Adrenal gland (tissue), 12 donors: Measurements from ENCODE around the gene PATE1. TPM values are rescaled to one million over a fixed set of nuclear protein-coding genes. Genes with fewer than 3 reads are reported as not detected.

Source experiments
- DNase-seq, 7 donors: peaks; one replicate each; pipeline ENCODE4 v3.0.0-alpha.2; 2019 to 2020
- H3K27ac ChIP-seq, 5 donors: fragments of 200-600 bp; sonication (generic) in 4 of 5; 1 replicate in 3 of 5; 2 replicates in 2 of 5; pipeline versions ENCODE4 v1.5.1 to v1.8.0; 2016 to 2020; ENCODE audit warnings: mild to moderate bottlenecking in 1 of 5
- H3K27me3 ChIP-seq: fragments of 200-600 bp; 2 replicates; pipeline ENCODE4 v1.8.0; 2021
- H3K36me3 ChIP-seq, 2 donors: fragments of 200-600 bp; replicated peaks in 1 of 2; 1 replicate in 1 of 2; 2 replicates in 1 of 2; pipeline versions ENCODE4 v1.5.1 to v1.8.0; 2018 to 2022
- H3K4me1 ChIP-seq, 2 donors: fragments of 200-600 bp; replicated peaks in 1 of 2; 1 replicate in 1 of 2; 2 replicates in 1 of 2; pipeline versions ENCODE4 v1.5.1 to v1.8.0; 2018 to 2021
- H3K4me3 ChIP-seq, 4 donors: fragments of 200-600 bp; sonication (generic) in 3 of 4; one replicate each; pipeline ENCODE4 v1.5.1; 2016 to 2018
- H3K9me3 ChIP-seq, 3 donors: fragments of 200-600 bp; sonication (generic) in 1 of 3; replicated peaks in 1 of 3; 1 replicate in 2 of 3; 2 replicates in 1 of 3; pipeline versions ENCODE4 v1.5.1 to v1.8.0; 2016 to 2021
- POLR2A ChIP-seq, 2 donors: fragments of 450-650 bp; IDR thresholded peaks; one replicate each; pipeline ENCODE4 v1.6.1; 2017; ENCODE audit warnings: antibody characterized with exemption in 2 of 2, mild to moderate bottlenecking in 2 of 2, moderate library complexity in 1 of 2
- WGBS, 4 donors: extraction: QIAGEN DNeasy Blood & Tissue Kit in 2 of 4; methylation state at CpG; one replicate each; pipeline versions ENCODE4 v1.1.5 to v1.1.7; 2013 to 2017; 5-methylcytosine and 5-hydroxymethylcytosine counted together
- intact Hi-C, 2 donors: fragments of 100-400 bp; cut with DNase I; formaldehyde crosslinking; loops; one replicate each; pipeline versions ENCODE4 v1.14.1 to v1.15.0; 2022 to 2023
- polyA plus RNA-seq, 3 donors: library from polyadenylated mRNA; stranded (reverse); fragments of 200-250 nt in 2 of 3; fragments of 350-450 nt in 1 of 3; fragmentation: Illumina TruSeq in 1 of 3; extraction: RNeasy Lipid Tissue Mini Kit (QIAGEN cat#74804) in 1 of 3; gene quantifications; one replicate each; pipeline ENCODE4 v1.2.3, GENCODE V29; 2013 to 2014
- total RNA-seq, 9 donors: library from RNA; depleted of rRNA in 4 of 9; stranded (reverse); fragments of >200 nt in 4 of 9; fragments of 120-200 nt in 1 of 9; fragmentation: NEBNext Ultra II Directional in 1 of 9; extraction: Animal tissue kit (Norgen Biotek cat#: 25700) in 1 of 9; gene quantifications; one replicate each; pipeline versions ENCODE4 v1.1.0 to v1.2.4, GENCODE V29; 2013 to 2023
- TF ChIP-seq, protein P1 (sequence below), 6 experiments: fragments of 450-650 bp in 4 of 6; fragments of 200-600 bp in 2 of 6; sonication (generic) in 1 of 6; IDR thresholded peaks; 1 replicate in 5 of 6; 2 replicates in 1 of 6; pipeline versions ENCODE4 v1.5.1 to v1.8.0; 2016 to 2021; ENCODE audit warnings: antibody characterized with exemption in 6 of 6, mild to moderate bottlenecking in 2 of 6, moderate library complexity in 1 of 6
- donor health status: healthy with polysubstance abuse.
- donor health status: Bipolar disorder and iron deficiency.
- donor health status: DM: yes; HTN: yes; CAD: no.
- donor health status: DM: no; HTN: no; CAD: no.
- donor health status: DM: no; HTN: no; CAD: no.
- donor health status: DM: yes; HTN: yes; CAD: no.

Gene PATE1
- total and polyA plus RNA-seq, 12 donors = not detected

DNA sequence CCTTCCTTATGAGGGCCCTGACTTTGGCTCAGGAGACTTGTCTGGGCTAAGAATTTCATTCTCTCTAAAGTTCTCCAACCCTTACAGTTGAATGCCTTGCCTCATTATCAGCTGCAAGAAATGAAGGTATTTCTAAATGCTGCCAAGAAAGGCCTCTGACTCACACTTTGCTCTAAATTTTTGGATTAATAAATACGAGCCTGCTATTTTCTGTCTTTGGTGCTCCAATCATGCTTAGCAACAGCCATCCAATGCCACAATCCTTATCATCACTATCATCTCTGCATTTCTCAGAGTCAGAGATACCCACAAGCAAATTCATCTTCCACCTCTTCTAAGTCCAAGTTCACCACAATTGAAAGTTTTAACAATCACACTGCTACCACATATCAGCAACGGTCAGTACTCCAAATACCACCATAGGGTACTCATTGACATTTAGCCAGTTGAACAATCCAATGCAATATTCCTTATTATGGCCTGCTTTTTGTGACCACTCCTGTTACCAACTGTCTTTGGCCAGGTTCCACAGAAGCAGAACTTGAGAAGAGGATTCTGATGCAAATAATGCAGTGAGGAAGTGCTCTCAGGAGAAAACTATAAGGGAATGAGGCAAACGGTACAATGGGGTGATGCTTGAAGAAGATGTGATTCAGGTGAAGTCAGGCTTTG lies 26.9 kb downstream of the PATE1 start:
- no peaks in the 10 kb centered on the region for H3K27me3 ChIP-seq
- H3K4me1 ChIP-seq = no peaks in the 10 kb centered on the region
- no peak for DNase-seq
- TF ChIP-seq, protein P1, sequence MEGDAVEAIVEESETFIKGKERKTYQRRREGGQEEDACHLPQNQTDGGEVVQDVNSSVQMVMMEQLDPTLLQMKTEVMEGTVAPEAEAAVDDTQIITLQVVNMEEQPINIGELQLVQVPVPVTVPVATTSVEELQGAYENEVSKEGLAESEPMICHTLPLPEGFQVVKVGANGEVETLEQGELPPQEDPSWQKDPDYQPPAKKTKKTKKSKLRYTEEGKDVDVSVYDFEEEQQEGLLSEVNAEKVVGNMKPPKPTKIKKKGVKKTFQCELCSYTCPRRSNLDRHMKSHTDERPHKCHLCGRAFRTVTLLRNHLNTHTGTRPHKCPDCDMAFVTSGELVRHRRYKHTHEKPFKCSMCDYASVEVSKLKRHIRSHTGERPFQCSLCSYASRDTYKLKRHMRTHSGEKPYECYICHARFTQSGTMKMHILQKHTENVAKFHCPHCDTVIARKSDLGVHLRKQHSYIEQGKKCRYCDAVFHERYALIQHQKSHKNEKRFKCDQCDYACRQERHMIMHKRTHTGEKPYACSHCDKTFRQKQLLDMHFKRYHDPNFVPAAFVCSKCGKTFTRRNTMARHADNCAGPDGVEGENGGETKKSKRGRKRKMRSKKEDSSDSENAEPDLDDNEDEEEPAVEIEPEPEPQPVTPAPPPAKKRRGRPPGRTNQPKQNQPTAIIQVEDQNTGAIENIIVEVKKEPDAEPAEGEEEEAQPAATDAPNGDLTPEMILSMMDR (IDR thresholded peaks at IDR 0.05) = no peak
- no peak for TF ChIP-seq POLR2A (IDR thresholded peaks at IDR 0.05)
- H3K9me3 ChIP-seq = no peaks in the 10 kb centered on the region
- H3K27ac ChIP-seq = no peak overlapping the region
- WGBS, 4 donors = 58 to 66% (median 65%) methylated on average over 3 of the region's 3 CpGs
- H3K4me3 ChIP-seq = no peak overlapping the region
- intact Hi-C loops = no loop called here
- no peaks in the 10 kb centered on the region for H3K36me3 ChIP-seq

DNA sequence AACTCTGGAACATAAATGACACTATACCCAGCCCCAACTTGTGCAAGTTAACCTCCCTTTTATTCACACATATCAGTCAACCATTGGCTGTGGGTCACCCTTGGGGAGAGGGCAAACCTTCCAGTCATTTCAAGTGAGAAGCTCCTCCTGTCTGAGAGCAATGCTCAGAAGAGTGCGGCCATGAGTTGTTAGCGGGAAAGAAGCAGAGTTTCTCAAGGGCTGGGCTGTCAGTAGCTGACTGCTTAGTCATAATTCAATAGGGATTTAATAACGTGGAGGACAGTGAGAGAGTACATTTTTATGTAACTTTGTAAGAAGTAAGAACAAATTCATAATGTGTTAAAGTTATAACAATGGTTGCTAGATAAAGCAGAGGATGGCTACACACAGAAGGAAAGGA lies 27.4 kb downstream of the PATE1 start:
- no peak overlapping the region for H3K4me3 ChIP-seq
- no peaks in the 10 kb centered on the region for H3K4me1 ChIP-seq
- 39 to 62% (median 52%) methylated on average over 3 of the region's 3 CpGs for WGBS, 4 donors
- DNase-seq = no peak
- no peak for TF ChIP-seq POLR2A (IDR thresholded peaks at IDR 0.05)
- TF ChIP-seq, protein P1 (IDR thresholded peaks at IDR 0.05) = no peak
- no peak overlapping the region for H3K27ac ChIP-seq
- no peaks in the 10 kb centered on the region for H3K36me3 ChIP-seq
- no peaks in the 10 kb centered on the region for H3K9me3 ChIP-seq
- H3K27me3 ChIP-seq = no peaks in the 10 kb centered on the region
- intact Hi-C loops = no loop called here

DNA sequence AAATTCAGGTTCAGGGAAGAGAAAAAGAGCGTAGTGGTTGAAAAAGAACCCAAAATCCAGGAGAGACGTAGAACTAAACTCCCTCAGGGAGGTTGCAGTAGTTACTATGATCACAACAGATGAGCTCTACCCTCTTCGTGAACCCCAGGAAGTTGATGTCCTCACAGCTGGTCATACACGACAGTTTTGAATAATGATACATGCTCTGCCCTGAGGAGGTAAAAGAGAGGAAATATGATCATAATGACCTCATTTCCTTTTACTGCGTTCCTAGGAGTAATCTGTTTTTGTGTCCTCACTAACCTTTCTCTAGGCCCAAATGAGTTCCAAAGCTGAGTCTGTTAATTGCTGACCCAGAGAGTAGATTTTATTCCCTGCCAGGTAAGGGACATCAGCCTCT lies 31.2 kb downstream of the PATE1 start:
- Histone ChIP-seq H3K9me3 (no peaks in the 10 kb centered on the region), H3K4me3 (no peak overlapping the region), H3K27ac (no peak overlapping the region), H3K27me3 (no peaks in the 10 kb centered on the region), H3K4me1 (no peaks in the 10 kb centered on the region), H3K36me3 (no peaks in the 10 kb centered on the region)
- 45 to 54% (median 51%) methylated on average over 5 of the region's 5 CpGs for WGBS, 4 donors
- intact Hi-C loops = no loop called here
- TF ChIP-seq, protein P1 (IDR thresholded peaks at IDR 0.05) = no peak
- TF ChIP-seq POLR2A (IDR thresholded peaks at IDR 0.05) = no peak
- no peak for DNase-seq

DNA sequence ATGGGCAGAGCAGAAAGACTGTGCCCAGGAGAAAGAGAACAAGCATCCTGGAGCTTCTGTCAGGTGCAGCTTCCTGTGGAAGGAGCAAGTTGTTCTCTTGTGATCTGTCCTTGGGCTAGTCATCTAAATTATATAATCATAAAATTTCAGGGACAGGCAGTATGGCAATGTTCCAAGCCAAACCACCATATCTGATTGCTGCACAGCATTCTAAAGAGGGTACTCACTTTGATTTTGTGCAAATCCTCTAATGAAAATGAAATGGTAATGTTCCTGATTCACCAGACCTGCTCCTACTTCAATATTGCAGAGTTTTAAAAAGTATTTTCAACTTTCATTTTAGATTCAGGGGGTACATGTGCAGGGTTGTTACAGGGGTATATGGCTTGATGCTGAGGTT lies 32.6 kb downstream of the PATE1 start, which contains the start of gene PATE2:
Gene PATE2 (minus strand): TSS at position 101 of the 400 bp plus-strand sequence. CDS start 55 bp downstream, at position 46.
- Histone ChIP-seq H3K9me3 (no peaks in the 10 kb centered on the region), H3K27ac (no peak within 1 kb of the TSS), H3K4me1 (no peaks in the 10 kb centered on the region), H3K4me3 (no peak within 1 kb of the TSS), H3K27me3 (no peaks in the 10 kb centered on the region), H3K36me3 (no peaks in the 10 kb centered on the region)
- no peak for DNase-seq
- TF ChIP-seq, protein P1 (IDR thresholded peaks at IDR 0.05) = no peak
- no peak for TF ChIP-seq POLR2A (IDR thresholded peaks at IDR 0.05)
- intact Hi-C loops = no loop called here
